Neural cell (in vitro differentiated cells): ENCODE data around the gene RPS18.

Experiments used
- EP300 ChIP-seq: fragments of 450-650 bp; conservative IDR thresholded peaks from 2 replicates; pipeline ENCODE4 v1.6.1; 2014; ENCODE audit warnings: antibody characterized with exemption, mild to moderate bottlenecking, moderate library complexity; ENCODE audit not compliant: poor library complexity, severe bottlenecking
- EZH2 ChIP-seq: fragments of 200-600, 300-800 bp; shearing (Covaris generic), sonication (generic); IDR thresholded peaks from 2 replicates; pipeline ENCODE4 v1.6.1; 2014; ENCODE audit warnings: antibody characterized with exemption, low read length, borderline replicate concordance, mild to moderate bottlenecking; ENCODE audit not compliant: insufficient read depth, poor library complexity, severe bottlenecking
- MXI1 ChIP-seq: fragments of 450-650 bp; conservative IDR thresholded peaks from 2 replicates; pipeline ENCODE4 v1.6.1; 2014; ENCODE audit warnings: antibody characterized with exemption, mild to moderate bottlenecking; ENCODE audit not compliant: poor library complexity, severe bottlenecking
- POLR2AphosphoS5 ChIP-seq: IDR thresholded peaks from 2 replicates; pipeline ENCODE4 v1.6.1; 2012
- RAD21 ChIP-seq: fragments of 450-650 bp; conservative IDR thresholded peaks from 2 replicates; pipeline ENCODE4 v1.6.1; 2014; ENCODE audit warnings: antibody characterized with exemption, mild to moderate bottlenecking, moderate library complexity
- SMC3 ChIP-seq: fragments of 450-650 bp; conservative IDR thresholded peaks from 2 replicates; pipeline ENCODE4 v1.6.1; 2014; ENCODE audit warnings: antibody characterized with exemption, mild to moderate bottlenecking, moderate library complexity; ENCODE audit not compliant: poor library complexity
- TAF1 ChIP-seq: IDR thresholded peaks from 2 replicates; pipeline ENCODE4 v1.6.1; 2012; ENCODE audit warnings: low read depth
- TF ChIP-seq, protein P1 (sequence below): fragments of 450-650 bp; IDR thresholded peaks from 2 replicates; pipeline ENCODE4 v1.5.1; 2014; ENCODE audit warnings: antibody characterized with exemption, mild to moderate bottlenecking, moderate library complexity; ENCODE audit not compliant: poor library complexity, severe bottlenecking
- TF ChIP-seq, protein P2 (sequence below): IDR thresholded peaks from 2 replicates; pipeline ENCODE4 v1.6.1; 2012; ENCODE audit warnings: borderline replicate concordance

DNA sequence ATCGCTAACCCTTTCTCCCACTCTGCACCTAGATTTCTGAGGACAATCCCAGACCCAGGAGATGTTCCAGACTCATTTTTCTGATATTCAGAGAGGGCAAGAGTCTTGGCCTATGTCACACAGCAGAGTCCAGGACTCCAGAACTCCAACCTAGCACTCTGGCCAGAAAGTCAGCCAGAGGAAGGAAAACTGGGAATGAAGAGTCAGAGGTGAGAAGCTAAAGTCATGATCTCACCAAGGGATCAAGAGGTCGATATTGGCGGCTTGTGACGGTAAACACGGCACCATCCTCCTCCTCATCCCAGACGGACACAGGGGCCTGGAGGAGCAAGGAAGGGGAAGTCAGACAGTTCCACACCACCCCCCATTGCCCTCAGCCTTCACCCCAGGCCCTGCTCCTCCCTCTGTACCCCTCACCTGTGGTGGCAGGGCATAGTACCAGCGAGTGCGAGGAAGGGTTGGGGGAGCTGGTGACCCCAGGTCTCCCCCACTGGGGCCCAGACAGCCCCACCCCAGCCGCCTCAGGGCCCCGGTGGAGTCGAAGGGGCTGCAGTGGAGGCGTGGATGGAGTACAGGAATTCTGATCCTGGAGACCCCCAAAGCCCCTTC lies 25.0 kb downstream of the RPS18 start:
- TF ChIP-seq POLR2AphosphoS5: no peak
- TF ChIP-seq, protein P1, sequence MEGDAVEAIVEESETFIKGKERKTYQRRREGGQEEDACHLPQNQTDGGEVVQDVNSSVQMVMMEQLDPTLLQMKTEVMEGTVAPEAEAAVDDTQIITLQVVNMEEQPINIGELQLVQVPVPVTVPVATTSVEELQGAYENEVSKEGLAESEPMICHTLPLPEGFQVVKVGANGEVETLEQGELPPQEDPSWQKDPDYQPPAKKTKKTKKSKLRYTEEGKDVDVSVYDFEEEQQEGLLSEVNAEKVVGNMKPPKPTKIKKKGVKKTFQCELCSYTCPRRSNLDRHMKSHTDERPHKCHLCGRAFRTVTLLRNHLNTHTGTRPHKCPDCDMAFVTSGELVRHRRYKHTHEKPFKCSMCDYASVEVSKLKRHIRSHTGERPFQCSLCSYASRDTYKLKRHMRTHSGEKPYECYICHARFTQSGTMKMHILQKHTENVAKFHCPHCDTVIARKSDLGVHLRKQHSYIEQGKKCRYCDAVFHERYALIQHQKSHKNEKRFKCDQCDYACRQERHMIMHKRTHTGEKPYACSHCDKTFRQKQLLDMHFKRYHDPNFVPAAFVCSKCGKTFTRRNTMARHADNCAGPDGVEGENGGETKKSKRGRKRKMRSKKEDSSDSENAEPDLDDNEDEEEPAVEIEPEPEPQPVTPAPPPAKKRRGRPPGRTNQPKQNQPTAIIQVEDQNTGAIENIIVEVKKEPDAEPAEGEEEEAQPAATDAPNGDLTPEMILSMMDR: no peak
- no peak for TF ChIP-seq EZH2
- no peak for TF ChIP-seq EP300
- TF ChIP-seq MXI1: no peak
- TF ChIP-seq, protein P2, sequence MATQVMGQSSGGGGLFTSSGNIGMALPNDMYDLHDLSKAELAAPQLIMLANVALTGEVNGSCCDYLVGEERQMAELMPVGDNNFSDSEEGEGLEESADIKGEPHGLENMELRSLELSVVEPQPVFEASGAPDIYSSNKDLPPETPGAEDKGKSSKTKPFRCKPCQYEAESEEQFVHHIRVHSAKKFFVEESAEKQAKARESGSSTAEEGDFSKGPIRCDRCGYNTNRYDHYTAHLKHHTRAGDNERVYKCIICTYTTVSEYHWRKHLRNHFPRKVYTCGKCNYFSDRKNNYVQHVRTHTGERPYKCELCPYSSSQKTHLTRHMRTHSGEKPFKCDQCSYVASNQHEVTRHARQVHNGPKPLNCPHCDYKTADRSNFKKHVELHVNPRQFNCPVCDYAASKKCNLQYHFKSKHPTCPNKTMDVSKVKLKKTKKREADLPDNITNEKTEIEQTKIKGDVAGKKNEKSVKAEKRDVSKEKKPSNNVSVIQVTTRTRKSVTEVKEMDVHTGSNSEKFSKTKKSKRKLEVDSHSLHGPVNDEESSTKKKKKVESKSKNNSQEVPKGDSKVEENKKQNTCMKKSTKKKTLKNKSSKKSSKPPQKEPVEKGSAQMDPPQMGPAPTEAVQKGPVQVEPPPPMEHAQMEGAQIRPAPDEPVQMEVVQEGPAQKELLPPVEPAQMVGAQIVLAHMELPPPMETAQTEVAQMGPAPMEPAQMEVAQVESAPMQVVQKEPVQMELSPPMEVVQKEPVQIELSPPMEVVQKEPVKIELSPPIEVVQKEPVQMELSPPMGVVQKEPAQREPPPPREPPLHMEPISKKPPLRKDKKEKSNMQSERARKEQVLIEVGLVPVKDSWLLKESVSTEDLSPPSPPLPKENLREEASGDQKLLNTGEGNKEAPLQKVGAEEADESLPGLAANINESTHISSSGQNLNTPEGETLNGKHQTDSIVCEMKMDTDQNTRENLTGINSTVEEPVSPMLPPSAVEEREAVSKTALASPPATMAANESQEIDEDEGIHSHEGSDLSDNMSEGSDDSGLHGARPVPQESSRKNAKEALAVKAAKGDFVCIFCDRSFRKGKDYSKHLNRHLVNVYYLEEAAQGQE: no peak
- TF ChIP-seq TAF1: no peak
- TF ChIP-seq RAD21: no peak
- no peak for TF ChIP-seq SMC3
